GM19455 (cell line): ENCODE results near the gene POFUT1.
"Not testable (repeated sequence)": the region's sequence is repeated elsewhere in the genome, so short reads cannot be mapped to it uniquely, and the experiment has no call there.

Experiments
- ATAC-seq: cut with Tn5 transposase; IDR thresholded peaks from one replicate; pipeline ENCODE4 v1.9.1; 2021; ENCODE audit not compliant: unreplicated experiment

The POFUT1 gene

GRCh38 chr20:32232326-32232886 is 24.7 kb downstream of the POFUT1 start:
- ATAC-seq, result no peak

GRCh38 chr20:32233286-32233685 is 25.6 kb downstream of the POFUT1 start:
- ATAC-seq, result no peak

DNA sequence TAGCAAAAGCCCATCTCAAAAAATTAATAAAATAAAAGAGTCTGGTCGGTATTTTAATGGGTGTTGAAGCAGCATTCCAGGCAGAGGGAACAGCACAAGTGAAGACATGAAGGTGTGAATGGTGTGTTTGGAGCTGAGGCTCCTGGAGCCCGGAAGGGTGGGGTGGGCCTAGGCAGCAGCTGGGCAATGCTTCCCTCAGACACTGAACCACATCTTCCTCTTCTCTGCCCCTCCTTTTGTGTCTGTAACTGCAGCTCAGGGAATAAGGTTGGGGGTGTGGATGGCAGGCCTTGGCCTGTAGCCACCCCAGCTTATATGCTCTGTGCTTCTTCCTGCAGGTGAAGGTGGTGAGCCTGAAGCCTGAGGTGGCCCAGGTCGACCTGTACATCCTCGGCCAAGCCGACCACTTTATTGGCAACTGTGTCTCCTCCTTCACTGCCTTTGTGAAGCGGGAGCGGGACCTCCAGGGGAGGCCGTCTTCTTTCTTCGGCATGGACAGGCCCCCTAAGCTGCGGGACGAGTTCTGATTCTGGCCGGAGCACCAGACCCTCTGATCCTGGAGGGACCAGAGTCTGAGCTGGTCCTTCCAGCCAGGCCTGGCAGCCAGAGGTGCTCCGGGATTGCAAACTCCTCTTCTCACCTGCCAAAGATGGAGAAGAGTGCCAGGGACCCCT is 26.6 kb downstream of the POFUT1 start:
- no peak for ATAC-seq

DNA sequence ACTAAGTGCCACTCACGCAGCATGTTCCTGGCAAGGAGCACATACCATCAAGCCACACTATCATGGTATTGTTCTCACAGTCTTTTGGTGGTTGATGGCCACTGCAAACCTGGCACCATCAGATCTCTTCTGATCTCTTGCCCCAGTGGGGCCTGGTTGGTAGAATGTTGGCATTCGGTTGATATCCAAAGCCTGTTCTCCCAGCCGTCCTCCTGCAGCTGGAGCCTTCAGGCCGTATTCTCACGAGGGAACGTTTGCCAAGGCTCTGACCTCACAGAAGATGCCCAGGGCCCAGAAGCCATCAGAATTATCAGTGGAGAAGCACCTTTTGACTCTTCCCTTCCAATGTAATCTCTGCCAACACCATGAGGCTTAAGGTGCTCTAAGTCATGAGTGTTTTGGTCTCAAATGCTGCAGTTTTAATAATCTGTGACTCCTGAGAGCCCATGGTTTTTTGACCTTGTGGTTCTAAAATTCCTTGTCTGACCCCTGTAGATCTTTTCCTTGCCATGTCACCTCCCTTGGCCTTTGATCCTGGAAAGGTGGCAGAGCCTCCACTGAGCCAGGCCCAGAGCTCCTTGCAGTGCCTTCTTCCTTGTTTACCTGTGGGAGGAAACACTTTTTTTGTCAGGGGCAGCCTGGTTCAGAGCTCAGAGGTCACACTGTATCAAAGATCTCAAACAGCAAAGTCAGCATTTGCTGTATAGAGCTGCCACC is 27.8 kb downstream of the POFUT1 start:
- ATAC-seq, result no peak

GRCh38 chr20:32236048-32236533 is 28.4 kb downstream of the POFUT1 start:
- no peak for ATAC-seq

DNA sequence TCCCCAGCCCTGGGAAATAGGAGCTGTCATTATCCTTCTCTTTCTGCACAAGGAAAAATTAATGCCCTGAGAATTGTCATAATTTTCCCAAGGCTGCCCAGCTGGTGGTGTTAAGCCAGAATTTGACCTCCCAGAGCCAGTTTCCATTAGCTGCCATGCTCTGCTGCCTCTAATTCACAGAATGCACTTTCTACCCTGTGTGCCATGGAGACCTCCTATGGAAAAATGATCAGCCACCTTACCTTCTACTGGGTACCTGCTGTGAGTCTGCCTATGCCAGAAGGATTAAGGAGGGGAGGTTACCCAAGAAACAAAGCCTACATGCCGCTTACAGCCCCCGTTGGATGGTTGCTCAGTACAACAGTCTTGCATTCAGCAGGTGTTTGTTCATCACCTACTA is 29.1 kb downstream of the POFUT1 start:
- ATAC-seq, result no peak

DNA sequence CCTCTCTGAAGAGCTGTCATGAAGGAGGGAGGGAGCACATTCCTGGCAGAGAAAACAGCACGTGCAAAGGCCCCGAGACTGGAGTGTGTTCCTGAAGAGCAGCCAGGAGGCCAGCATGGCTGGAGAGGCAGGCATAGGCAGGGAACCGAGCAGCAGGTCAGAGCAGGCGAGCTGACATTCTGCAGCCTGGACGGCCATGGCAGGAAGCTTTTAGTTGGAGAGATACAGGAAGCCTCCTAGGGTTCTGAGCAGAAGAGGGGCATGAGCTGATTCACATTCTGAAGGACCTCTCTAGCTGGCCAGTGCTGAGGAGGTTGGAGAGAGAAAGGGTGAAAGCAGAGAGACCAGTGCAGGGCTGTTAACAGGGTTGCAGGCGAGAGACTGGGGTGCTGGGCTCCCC is 29.7 kb downstream of the POFUT1 start:
- no peak for ATAC-seq

- ATAC-seq, result no peak
Measured at GRCh38 chr20:32238483-32239425, 31.1 kb downstream of the POFUT1 start.

- ATAC-seq, result no peak
Measured at GRCh38 chr20:32240205-32240604, 32.5 kb downstream of the POFUT1 start.

GRCh38 chr20:32241807-32242206 is 34.1 kb downstream of the POFUT1 start:
- ATAC-seq, result no peak

DNA sequence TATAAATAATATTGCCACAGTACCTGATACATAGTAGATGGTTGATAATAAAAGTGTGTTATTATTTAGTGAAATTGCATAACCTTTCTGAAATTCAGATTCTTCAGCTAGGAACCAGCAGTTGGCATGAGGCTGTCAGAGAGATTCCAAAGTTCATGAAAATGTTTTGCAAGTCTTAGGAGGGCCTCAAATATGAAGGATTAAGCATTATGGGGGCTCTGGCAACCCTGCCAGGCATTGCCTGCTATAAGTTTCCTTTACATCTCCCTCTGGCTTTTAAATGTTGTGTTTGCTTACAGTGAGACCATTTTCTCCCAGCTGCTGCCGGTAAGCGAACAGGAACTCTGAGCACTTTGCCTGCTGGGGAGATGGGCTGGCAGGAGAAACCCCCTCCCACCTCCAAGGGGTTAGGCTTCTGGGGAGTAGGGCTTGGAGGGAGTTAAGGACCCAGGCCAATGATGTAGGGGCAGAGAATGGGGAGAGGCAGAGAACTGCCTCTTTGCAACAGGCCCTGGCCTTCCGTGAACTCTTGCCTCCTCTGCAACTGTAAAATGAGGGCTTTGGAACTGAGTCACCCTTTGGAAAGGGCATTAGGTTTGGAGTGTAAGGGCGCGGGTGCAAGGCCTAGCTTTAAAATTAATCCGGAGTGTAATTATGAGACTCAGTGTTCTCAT is 36.6 kb downstream of the POFUT1 start:
- ATAC-seq, result no peak

DNA sequence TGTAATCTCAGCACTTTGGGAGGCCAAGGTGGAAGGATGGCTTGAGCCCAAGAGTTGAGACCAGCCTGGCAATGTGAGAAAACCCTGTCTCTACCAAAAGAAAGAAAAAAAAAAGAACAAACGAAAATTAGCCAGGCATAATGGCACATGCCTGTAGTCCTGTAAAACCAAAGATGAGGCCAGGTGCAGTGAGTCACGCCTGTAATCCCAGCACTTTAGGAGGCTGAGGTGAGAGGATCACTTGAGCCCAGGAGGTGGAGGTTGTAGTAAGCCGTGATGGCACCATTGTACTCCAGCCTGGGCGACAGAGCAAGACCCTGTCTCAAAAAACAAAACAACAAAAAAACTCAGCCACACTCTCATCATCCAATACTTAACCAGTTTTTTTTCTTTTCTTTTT is 37.3 kb downstream of the POFUT1 start:
- no peak for ATAC-seq

DNA sequence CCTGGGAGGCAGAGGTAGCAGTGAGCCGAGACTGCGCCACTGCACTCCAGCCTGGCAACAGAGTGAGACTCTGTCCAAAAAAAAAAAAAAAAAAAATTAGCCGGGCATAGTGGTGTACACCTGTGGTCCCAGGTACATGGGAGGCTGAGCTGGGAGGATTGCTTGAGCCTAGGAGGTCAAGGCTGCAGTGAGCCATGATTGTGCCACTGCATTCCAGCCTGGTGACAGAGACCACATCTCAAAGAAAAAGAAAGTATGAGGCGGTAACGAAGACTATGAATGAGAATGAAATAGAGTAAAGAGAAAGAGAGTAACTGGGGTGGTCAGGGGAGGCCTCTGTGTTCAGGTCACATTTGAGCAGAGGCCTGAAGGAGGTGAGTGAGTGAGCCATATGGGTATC is 38.5 kb downstream of the POFUT1 start:
- not testable (repeated sequence) for ATAC-seq

- no peak for ATAC-seq
Measured at GRCh38 chr20:32248043-32248442, 40.4 kb downstream of the POFUT1 start.

DNA sequence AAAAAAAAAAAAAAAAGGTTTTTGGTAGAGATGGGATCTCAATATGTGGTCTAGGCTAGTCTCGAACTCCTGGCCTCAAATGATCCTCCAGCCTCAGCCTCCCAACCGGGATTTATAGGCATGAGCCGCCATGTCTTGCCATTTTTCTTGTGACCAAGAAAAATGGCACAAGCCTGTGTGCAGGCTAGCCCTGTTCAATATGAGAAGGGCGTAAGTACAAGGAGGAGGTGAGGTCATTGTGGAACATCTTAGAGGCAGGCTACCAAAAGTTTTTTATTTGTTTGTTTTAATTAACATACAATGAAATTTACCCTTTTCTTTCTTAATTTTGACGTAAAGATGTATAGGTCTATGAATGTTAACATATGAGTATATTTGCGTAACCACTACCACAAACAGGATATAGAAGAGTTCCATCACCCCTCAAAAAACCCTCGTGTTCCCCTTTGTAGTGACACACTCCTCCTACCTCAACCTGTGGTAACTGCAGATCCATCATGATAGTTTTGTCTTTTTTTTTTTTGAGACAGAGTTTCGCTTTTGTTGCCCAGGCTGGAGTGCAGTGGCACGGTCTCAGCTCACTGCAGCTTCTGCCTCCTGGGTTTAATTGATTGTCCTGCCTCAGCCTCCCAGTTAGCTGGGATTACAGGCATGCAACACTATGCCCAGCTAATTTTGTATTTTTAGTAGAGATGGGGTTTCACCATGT is 41.5 kb downstream of the POFUT1 start:
- ATAC-seq, result no peak

DNA sequence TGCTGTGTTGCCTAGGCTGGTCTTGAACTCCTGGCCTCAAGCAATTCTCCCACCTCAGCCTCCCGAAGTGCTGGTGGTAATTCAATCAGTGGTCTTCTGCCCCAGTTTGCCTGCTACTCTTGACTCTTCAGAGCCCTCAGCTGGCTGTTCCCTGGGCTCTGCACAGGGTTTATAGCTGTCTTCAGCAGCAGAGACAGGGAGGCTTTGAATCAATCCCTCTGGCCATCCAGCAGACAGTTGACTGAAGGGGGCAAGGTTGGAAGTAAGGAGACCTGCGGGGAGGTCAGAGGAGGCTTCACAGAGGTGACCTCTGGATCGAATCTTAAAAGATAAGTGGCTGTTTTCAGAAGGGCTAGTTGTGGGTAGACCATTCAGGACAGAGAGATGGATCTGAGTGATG is 43.8 kb downstream of the POFUT1 start:
- ATAC-seq, result no peak

GRCh38 chr20:32252189-32252588 is 44.5 kb downstream of the POFUT1 start:
- ATAC-seq, result no peak

DNA sequence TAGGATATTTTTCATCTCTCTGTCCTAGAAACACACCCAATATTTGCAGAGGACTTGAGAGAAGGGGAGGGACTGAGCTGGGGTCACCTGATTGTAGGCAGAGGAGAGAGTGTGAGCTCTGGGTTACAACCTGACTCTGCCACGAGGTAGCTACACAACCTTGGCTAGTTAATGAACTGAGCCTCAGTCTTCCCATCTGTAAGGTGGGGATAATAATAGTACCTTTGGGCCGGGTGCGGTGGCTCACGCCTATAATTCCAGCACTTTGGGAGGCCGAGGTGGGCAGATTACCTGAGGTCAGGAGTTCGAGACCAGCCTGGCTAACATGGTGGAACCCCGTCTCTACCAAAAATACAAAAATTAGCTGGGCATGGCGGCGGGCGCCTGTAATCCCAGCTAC is 53.3 kb downstream of the POFUT1 start:
- not testable (repeated sequence) for ATAC-seq

DNA sequence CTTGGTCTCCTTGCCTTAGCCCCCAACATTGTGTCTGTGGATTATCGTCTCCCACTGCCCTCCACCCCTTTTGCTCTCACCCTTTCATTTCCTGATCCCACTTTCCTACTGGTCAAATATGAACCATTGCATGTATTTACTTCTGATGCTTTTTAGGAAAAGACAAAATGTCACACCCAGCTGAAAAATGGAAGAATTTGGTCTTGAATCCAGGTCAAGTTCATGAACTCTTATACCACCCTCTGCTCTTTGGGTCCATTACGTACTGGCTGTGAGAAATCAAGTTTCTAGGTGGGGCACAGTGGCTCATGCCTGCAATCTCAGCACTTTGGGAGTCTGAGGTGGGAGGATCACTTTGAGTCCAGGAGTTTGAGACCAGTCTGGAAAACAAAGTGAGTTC is 54.0 kb downstream of the POFUT1 start:
- no peak for ATAC-seq

DNA sequence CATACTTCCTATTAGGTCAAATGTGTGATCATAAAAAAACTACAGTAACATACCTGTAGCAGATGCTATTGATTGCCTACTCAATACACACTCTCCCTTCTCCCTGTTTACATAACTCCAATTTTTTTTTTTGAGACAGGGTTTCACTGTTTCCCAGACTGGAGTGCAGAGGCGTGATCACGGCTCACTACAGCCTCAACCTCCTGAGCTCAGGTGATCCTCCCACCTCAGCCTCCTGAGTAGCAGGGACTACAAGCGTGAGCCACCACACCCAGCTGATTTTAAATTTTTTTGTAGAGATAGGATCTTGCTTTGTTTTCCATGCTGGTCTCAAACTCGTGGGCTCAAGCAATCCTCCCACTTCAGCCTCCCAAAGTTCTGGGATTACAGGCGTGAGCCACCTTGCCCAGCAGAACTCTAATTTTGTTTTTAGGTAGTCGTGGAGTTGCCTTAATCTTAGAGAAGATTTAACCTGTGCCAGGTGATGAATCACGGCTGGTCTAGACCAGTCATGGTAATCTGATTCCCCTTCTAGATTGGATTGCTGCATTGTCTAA is 55.8 kb downstream of the POFUT1 start:
- no peak for ATAC-seq
